GM12878 (cell line): ENCODE measurements around the gene MYBBP1A. TPM values are rescaled to one million over a fixed set of nuclear protein-coding genes. Genes with fewer than 3 reads are reported as not detected.

Experiments
- ATAC-seq: fragments of 200-7000 bp; cut with Tn5 transposase; 3 replicates; pipeline ENCODE4 v1.9.1; 2020; ENCODE audit warnings: mild to moderate bottlenecking, moderate library complexity
- BruUV-seq: library from RNA; stranded (reverse); fragments of 400-500 nt; replicated peaks from 2 replicates; lab custom pipeline; 2021; lab: Mats Ljungman, UMichigan
- CTCF ChIA-PET: fragments of 300-600 bp; sonication (Branson Sonifier 250); formaldehyde crosslinking; extraction: SDS; loops from one replicate; lab custom pipeline; 2021; ENCODE audit warnings: inconsistent platforms; lab: Yijun Ruan, JAX
- POLR2A ChIA-PET: fragments of 350-600 bp; formaldehyde crosslinking; extraction: SDS; loops from one replicate; lab custom pipeline; 2021; ENCODE audit warnings: inconsistent platforms; lab: Charles Lee
- RAD21 ChIA-PET: fragments of 300-600 bp; sonication (Branson Sonifier 250); formaldehyde crosslinking; loops from one replicate; lab custom pipeline; 2023; ENCODE audit warnings: antibody characterized with exemption; ENCODE audit not compliant: unreplicated experiment; lab: Charles Lee
- SMC1A ChIA-PET: fragments of 300-600 bp; sonication (Branson Sonifier 250); formaldehyde crosslinking; loops from one replicate; lab custom pipeline; 2023; ENCODE audit not compliant: unreplicated experiment, uncharacterized antibody; lab: Charles Lee
- DNase-seq: peaks from one replicate; pipeline ENCODE4 v3.0.0-alpha.2; 2011; ENCODE audit warnings: low read depth, low spot score
- FAIRE-seq: peaks from 3 replicates; lab custom pipeline; 2011; peaks lifted over from hg19 to GRCh38; lab: Jason Lieb, UNC
- H2AFZ ChIP-seq: 2 replicates; pipeline ENCODE4 v1.6.0; 2011; ENCODE audit warnings: low read depth, low read length, control low read depth; ENCODE audit not compliant: control insufficient read depth
- H3K27ac ChIP-seq: 2 replicates; pipeline ENCODE4 v1.5.1; 2011; ENCODE audit warnings: control low read depth; ENCODE audit not compliant: control insufficient read depth, insufficient read depth
- H3K27me3 ChIP-seq, 2 experiments: replicated peaks in 1 of 2; 2 replicates each; pipeline versions ENCODE4 v1.6.0 to v1.6.1; 2011; ENCODE audit warnings: low read length in 1 of 2; ENCODE audit not compliant: control insufficient read depth in 2 of 2, insufficient read depth in 2 of 2
- H3K36me3 ChIP-seq, 2 experiments: 2 replicates each; pipeline ENCODE4 v1.5.1; 2011; ENCODE audit warnings: low read length in 1 of 2; ENCODE audit not compliant: control insufficient read depth in 2 of 2, insufficient read depth in 2 of 2
- H3K4me1 ChIP-seq: 2 replicates; pipeline ENCODE4 v1.6.1; 2011; ENCODE audit warnings: mild to moderate bottlenecking, low read length, moderate library complexity, mixed read lengths; ENCODE audit not compliant: control insufficient read depth, insufficient read depth
- H3K4me2 ChIP-seq: 2 replicates; pipeline ENCODE4 v1.6.0; 2011; ENCODE audit warnings: control low read depth; ENCODE audit not compliant: control insufficient read depth, insufficient read depth
- H3K4me3 ChIP-seq: fragments of 200-600 bp; sonication (generic); 2 replicates; pipeline ENCODE4 v1.5.1; 2016
- H3K79me2 ChIP-seq: 2 replicates; pipeline ENCODE4 v1.6.0; 2011; ENCODE audit warnings: low read length; ENCODE audit not compliant: control insufficient read depth, insufficient read depth
- H3K9ac ChIP-seq: 2 replicates; pipeline ENCODE4 v1.8.0; 2011; ENCODE audit warnings: low read length, control low read depth, mixed read lengths; ENCODE audit not compliant: control insufficient read depth, insufficient read depth
- H3K9me3 ChIP-seq: replicated peaks from 3 replicates; pipeline ENCODE4 v1.5.1; 2011; ENCODE audit warnings: mild to moderate bottlenecking, low read length; ENCODE audit not compliant: control insufficient read depth, insufficient read depth
- H4K20me1 ChIP-seq: 2 replicates; pipeline ENCODE4 v1.6.0; 2011; ENCODE audit not compliant: control insufficient read depth, insufficient read depth
- BHLHE40 ChIP-seq, 2 experiments: fragments of 450-650 bp in 1 of 2; IDR thresholded peaks; 2 replicates each; pipeline ENCODE4 v1.6.1; 2011 to 2017; ENCODE audit warnings: low read depth in 2 of 2, borderline replicate concordance in 1 of 2, improper control_type of control experiment in 1 of 2, low read length in 1 of 2, mild to moderate bottlenecking in 1 of 2
- CREB1 ChIP-seq: IDR thresholded peaks from 2 replicates; pipeline ENCODE4 v1.6.1; 2012; ENCODE audit warnings: low read depth, mild to moderate bottlenecking, inconsistent platforms
- GABPA ChIP-seq: IDR thresholded peaks from 2 replicates; pipeline ENCODE4 v1.6.1; 2014; ENCODE audit warnings: antibody characterized with exemption, low read depth, mild to moderate bottlenecking, inconsistent platforms
- MYC ChIP-seq: IDR thresholded peaks from 2 replicates; pipeline ENCODE4 v1.6.1; 2011; ENCODE audit warnings: mild to moderate bottlenecking, low read length, moderate library complexity, inconsistent platforms; ENCODE audit not compliant: insufficient read depth, insufficient replicate concordance, insufficient read length, severe bottlenecking
- PAX8 ChIP-seq: fragments of 450-650 bp; IDR thresholded peaks from 2 replicates; pipeline ENCODE4 v1.6.1; 2017; ENCODE audit warnings: mild to moderate bottlenecking, moderate library complexity
- POLR2AphosphoS2 ChIP-seq: IDR thresholded peaks from 2 replicates; pipeline ENCODE4 v1.6.1; 2011; ENCODE audit warnings: low read depth, mild to moderate bottlenecking, low read length, improper control_type of control experiment, moderate library complexity
- RAD21 ChIP-seq: IDR thresholded peaks from 2 replicates; pipeline ENCODE4 v1.6.1; 2011; ENCODE audit warnings: mild to moderate bottlenecking, low read depth, low read length, moderate library complexity; ENCODE audit not compliant: insufficient read depth
- RBBP5 ChIP-seq: fragments of 200-600 bp; sonication (generic); conservative IDR thresholded peaks from 2 replicates; pipeline ENCODE4 v1.6.1; 2016
- RFX5 ChIP-seq: IDR thresholded peaks from 2 replicates; pipeline ENCODE4 v1.6.1; 2011; ENCODE audit warnings: low read depth, low read length, improper control_type of control experiment
- SUZ12 ChIP-seq: fragments of 200-600 bp; sonication (generic); IDR thresholded peaks from one replicate; pipeline ENCODE4 v1.6.1; 2018; ENCODE audit warnings: antibody characterized with exemption, mild to moderate bottlenecking; ENCODE audit not compliant: unreplicated experiment
- WGBS: methylation state at CpG from one replicate; pipeline ENCODE4 v1.1.6; 2016; ENCODE audit warnings: low lambda C conversion rate; ENCODE audit not compliant: insufficient replicate concordance, insufficient coverage; ENCODE audit errors: missing lambda C conversion rate; 5-methylcytosine and 5-hydroxymethylcytosine counted together
- in situ Hi-C: fragments of 300-500 bp; cut with MboI; formaldehyde crosslinking; loops from 9 replicates; pipeline ENCODE4 v1.14.3; 2018; ENCODE audit warnings: mixed read lengths
- intact Hi-C: fragments of 100-400 bp; cut with micrococcal nuclease; formaldehyde crosslinking; loops from one replicate; pipeline ENCODE4 v1.14.2; 2022; ENCODE audit not compliant: unreplicated experiment
- polyA plus RNA-seq, 11 experiments: library from polyadenylated mRNA; depleted of rRNA in 4 of 11; unstranded in 6 of 11; stranded (reverse) in 5 of 11; fragments of >200 nt; fragmentation: Nextera tagmentation in 4 of 11; fragmentation: Illumina TruSeq in 1 of 11; extraction: Ambion mirVana in 4 of 11; extraction: Trizol in 1 of 11; gene quantifications; 1 replicate in 1 of 11; 2 replicates in 10 of 11; pipeline versions ENCODE4 v1.2.1 to v1.2.3, GENCODE V29; 2011 to 2016; ENCODE audit warnings: inconsistent platforms in 2 of 11, missing spikeins in 2 of 11, low read depth in 1 of 11
- total RNA-seq, 4 experiments: library from RNA; depleted of rRNA in 3 of 4; stranded (reverse); fragments of >200 nt in 3 of 4; fragmentation: Illumina TruSeq in 1 of 4; extraction: Trizol in 1 of 4; gene quantifications; 2 replicates each; pipeline versions ENCODE4 v1.2.1 to v1.2.3, GENCODE V29; 2013 to 2021
- TF ChIP-seq, protein P1 (sequence below): IDR thresholded peaks from 2 replicates; pipeline ENCODE4 v1.6.1; 2011; ENCODE audit warnings: low read depth, low read length, improper control_type of control experiment, borderline replicate concordance
- TF ChIP-seq, protein P2 (sequence below): fragments of 450-650 bp; formaldehyde crosslinking; IDR thresholded peaks from 2 replicates; pipeline ENCODE4 v1.4.0; 2022; ENCODE audit warnings: mild to moderate bottlenecking, moderate library complexity
- TF ChIP-seq, protein P3 (sequence below): fragments of 450-650 bp; IDR thresholded peaks from 2 replicates; pipeline ENCODE4 v1.6.1; 2017; ENCODE audit warnings: mild to moderate bottlenecking, low read depth, inconsistent platforms; ENCODE audit not compliant: poor library complexity, severe bottlenecking

MYBBP1A gene
- total and polyA plus RNA-seq, 10 of the 15 experiments (the other 5 are each of a cell fraction or from before 2014, with no cell fraction given) = 2.5 to 121 (median 71.6) TPM

DNA sequence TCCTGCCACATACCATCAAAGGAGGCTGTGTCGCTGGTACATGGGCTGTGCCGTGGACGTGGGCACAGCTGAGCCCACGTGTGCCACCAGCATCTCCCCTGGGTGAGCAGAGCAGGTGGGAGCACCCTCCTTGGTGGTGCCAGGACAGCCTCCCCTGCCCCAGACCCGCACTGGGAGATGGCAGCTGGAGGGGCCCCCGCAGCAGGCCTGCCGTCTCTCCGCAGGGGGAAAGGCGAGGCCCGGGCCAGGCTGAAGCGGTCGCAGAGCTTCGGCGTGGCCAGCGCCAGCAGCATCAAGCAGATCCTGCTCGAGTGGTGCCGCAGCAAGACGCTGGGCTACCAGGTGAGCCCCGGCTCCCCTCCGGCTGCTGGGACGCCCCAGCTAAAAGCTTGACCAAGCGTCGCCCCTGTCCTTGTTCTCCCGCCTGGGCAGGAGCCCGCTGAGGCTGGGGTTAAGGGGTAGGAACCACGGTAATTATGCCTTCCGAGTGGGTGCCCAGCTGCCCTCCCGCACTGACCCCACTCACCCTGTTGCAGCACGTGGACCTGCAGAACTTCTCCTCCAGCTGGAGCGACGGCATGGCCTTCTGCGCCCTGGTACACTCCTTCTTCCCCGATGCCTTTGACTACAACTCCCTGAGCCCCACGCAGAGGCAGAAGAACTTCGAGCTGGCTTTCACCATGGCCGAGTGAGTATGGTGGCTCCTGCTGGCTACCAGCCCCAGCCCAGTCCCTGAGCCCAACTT, 41.6 kb upstream of the MYBBP1A start:
- SMC1A ChIA-PET = interaction anchor here (1.5 kb wide), 1 partner anchor 137 kb away, joined by 3 read pairs; no protein-coding TSS in a partner anchor
- POLR2A ChIA-PET = no interaction called here
- TF ChIP-seq PAX8 = no peak
- TF ChIP-seq RFX5 = no peak
- TF ChIP-seq CREB1 = no peak
- TF ChIP-seq, protein P1, sequence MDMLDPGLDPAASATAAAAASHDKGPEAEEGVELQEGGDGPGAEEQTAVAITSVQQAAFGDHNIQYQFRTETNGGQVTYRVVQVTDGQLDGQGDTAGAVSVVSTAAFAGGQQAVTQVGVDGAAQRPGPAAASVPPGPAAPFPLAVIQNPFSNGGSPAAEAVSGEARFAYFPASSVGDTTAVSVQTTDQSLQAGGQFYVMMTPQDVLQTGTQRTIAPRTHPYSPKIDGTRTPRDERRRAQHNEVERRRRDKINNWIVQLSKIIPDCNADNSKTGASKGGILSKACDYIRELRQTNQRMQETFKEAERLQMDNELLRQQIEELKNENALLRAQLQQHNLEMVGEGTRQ = no peak
- no peak for TF ChIP-seq RAD21
- no peak for TF ChIP-seq SUZ12
- TF ChIP-seq BHLHE40 (IDR thresholded peaks at IDR 0.05; ENCODE audit: borderline replicate concordance in 1 of 2, low read depth in 2 of 2, low read length in 1 of 2) = no peak
- no peak for TF ChIP-seq GABPA
- no peak for TF ChIP-seq MYC
- TF ChIP-seq, protein P2, sequence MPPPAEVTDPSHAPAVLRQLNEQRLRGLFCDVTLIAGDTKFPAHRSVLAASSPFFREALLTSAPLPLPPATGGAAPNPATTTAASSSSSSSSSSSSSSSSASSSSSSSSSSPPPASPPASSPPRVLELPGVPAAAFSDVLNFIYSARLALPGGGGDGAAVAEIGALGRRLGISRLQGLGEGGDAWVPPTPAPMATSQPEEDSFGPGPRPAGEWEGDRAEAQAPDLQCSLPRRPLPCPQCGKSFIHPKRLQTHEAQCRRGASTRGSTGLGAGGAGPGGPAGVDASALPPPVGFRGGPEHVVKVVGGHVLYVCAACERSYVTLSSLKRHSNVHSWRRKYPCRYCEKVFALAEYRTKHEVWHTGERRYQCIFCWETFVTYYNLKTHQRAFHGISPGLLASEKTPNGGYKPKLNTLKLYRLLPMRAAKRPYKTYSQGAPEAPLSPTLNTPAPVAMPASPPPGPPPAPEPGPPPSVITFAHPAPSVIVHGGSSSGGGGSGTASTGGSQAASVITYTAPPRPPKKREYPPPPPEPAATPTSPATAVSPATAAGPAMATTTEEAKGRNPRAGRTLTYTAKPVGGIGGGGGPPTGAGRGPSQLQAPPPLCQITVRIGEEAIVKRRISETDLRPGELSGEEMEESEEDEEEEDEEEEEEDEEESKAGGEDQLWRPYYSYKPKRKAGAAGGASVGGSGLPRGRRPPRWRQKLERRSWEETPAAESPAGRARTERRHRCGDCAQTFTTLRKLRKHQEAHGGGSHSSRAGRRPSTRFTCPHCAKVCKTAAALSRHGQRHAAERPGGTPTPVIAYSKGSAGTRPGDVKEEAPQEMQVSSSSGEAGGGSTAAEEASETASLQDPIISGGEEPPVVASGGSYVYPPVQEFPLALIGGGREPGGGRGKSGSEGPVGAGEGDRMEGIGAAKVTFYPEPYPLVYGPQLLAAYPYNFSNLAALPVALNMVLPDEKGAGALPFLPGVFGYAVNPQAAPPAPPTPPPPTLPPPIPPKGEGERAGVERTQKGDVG (CRISPR knock-in tag) = no peak
- TF ChIP-seq, protein P3, sequence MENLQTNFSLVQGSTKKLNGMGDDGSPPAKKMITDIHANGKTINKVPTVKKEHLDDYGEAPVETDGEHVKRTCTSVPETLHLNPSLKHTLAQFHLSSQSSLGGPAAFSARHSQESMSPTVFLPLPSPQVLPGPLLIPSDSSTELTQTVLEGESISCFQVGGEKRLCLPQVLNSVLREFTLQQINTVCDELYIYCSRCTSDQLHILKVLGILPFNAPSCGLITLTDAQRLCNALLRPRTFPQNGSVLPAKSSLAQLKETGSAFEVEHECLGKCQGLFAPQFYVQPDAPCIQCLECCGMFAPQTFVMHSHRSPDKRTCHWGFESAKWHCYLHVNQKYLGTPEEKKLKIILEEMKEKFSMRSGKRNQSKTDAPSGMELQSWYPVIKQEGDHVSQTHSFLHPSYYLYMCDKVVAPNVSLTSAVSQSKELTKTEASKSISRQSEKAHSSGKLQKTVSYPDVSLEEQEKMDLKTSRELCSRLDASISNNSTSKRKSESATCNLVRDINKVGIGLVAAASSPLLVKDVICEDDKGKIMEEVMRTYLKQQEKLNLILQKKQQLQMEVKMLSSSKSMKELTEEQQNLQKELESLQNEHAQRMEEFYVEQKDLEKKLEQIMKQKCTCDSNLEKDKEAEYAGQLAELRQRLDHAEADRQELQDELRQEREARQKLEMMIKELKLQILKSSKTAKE = no peak
- no peak for TF ChIP-seq POLR2AphosphoS2
- no peak for TF ChIP-seq RBBP5

More for the DNA sequence above, 41.6 kb upstream of the MYBBP1A start:
- no peaks in the 10 kb centered on the region for H3K79me2 ChIP-seq
- H4K20me1 ChIP-seq = no peaks in the 10 kb centered on the region
- H3K36me3 ChIP-seq = no peaks in the 10 kb centered on the region
- RAD21 ChIA-PET = no interaction called here
- no peak overlapping the region for H3K4me3 ChIP-seq
- FAIRE-seq (no peak), ATAC-seq (no peak), DNase-seq (no peak)
- CTCF ChIA-PET = interaction anchor here (3.2 kb wide), 1 partner anchor 30 kb away, joined by 10 read pairs; no protein-coding TSS in a partner anchor
- H3K4me1 ChIP-seq = no peaks in the 10 kb centered on the region
- no peaks in the 10 kb centered on the region; a peak in 3 of 4 replicates for H3K27me3 ChIP-seq
- intact Hi-C loops (no loop called here), in situ Hi-C loops (no loop called here)
- H2AFZ ChIP-seq = no peak overlapping the region
- no peak overlapping the region for H3K27ac ChIP-seq
- H3K9ac ChIP-seq = no peak overlapping the region
- WGBS = 59% methylated on average over 34 of the region's 36 CpGs
- H3K9me3 ChIP-seq = no peaks in the 10 kb centered on the region
- no peak overlapping the region for H3K4me2 ChIP-seq
- no TSS peak for BruUV-seq
